Measurements from ENCODE around the gene CIRBP.

DNA sequence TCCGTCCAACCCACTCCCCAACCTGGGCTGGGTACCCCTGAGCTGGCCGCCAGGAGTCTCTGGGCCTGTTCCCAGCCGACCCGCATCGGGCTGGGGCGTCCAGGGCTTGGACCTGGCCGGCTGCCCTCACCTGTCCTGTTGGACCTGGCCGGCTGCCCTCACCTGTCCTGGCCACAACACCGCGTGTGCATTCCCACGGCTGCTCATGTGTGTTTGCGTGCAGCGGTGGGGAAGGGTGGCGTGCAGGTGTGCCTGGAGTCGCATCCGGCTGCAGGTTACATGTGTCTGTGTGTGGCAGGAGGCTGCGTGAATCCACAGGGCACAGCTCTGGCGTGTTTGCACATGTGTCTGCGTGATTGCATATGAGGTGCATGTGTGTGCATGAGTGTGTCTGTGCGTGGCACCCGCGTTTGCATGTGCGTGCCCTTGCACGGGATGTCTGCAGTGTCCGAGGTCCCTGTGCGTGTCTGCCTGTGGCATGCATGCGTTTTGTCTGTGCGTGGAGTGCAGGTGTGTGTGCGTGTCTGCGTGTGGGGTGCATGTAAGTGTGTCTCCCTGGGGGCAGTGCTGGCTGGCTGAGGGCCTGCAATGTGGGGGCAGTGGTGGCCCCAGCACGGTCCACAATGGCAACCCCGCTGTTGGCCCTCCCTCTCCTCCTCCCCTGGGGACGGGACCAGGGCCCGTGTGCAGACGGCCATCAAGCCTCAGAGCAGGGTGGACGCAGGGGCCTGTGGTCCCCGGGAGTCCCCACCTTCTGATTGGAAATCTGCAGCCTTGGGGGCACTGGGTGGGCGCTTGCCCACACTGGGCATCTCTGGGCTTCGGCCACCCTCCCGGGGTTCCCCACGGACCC is 19.9 kb downstream of the CIRBP start:
- TF ChIP-seq, protein P1, sequence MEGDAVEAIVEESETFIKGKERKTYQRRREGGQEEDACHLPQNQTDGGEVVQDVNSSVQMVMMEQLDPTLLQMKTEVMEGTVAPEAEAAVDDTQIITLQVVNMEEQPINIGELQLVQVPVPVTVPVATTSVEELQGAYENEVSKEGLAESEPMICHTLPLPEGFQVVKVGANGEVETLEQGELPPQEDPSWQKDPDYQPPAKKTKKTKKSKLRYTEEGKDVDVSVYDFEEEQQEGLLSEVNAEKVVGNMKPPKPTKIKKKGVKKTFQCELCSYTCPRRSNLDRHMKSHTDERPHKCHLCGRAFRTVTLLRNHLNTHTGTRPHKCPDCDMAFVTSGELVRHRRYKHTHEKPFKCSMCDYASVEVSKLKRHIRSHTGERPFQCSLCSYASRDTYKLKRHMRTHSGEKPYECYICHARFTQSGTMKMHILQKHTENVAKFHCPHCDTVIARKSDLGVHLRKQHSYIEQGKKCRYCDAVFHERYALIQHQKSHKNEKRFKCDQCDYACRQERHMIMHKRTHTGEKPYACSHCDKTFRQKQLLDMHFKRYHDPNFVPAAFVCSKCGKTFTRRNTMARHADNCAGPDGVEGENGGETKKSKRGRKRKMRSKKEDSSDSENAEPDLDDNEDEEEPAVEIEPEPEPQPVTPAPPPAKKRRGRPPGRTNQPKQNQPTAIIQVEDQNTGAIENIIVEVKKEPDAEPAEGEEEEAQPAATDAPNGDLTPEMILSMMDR (IDR thresholded peaks at IDR 0.05; ENCODE audit: low read depth, low read length): no peak
- TF ChIP-seq, protein P2, sequence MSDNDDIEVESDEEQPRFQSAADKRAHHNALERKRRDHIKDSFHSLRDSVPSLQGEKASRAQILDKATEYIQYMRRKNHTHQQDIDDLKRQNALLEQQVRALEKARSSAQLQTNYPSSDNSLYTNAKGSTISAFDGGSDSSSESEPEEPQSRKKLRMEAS (IDR thresholded peaks at IDR 0.05; ENCODE audit: low read depth, low read length): no peak
- no peak for TF ChIP-seq POLR2A (IDR thresholded peaks at IDR 0.05; ENCODE audit: extremely low read depth, insufficient read length)
- TF ChIP-seq MYC (IDR thresholded peaks at IDR 0.05; ENCODE audit: low read depth, low read length): no peak
